PFSK-1 (cell line): ENCODE measurements around the gene SRSF8.

ENCODE experiments used
- FOXP2 ChIP-seq: optimal IDR thresholded peaks from 2 replicates; pipeline ENCODE3; 2011; ENCODE audit warnings: borderline replicate concordance, control low read depth, inconsistent platforms; ENCODE audit not compliant: insufficient read depth; ENCODE audit errors: extremely low read length, extremely low read depth
- POLR2AphosphoS5 ChIP-seq: IDR thresholded peaks from 2 replicates; pipeline ENCODE4 v1.6.1; 2012; ENCODE audit warnings: low read depth, mild to moderate bottlenecking, control low read depth, low read length, moderate library complexity
- REST ChIP-seq, 2 experiments: IDR thresholded peaks; 2 replicates each; pipeline versions ENCODE4 v1.6.1 to v1.8.0; 2011 to 2012; ENCODE audit warnings: low read depth in 2 of 2, low read length in 2 of 2, control low read depth in 1 of 2, inconsistent platforms in 1 of 2, mild to moderate bottlenecking in 1 of 2, moderate library complexity in 1 of 2; ENCODE audit not compliant: insufficient read depth in 1 of 2
- SIN3A ChIP-seq: IDR thresholded peaks from 2 replicates; pipeline ENCODE4 v1.6.1; 2012; ENCODE audit warnings: mild to moderate bottlenecking, low read length, moderate library complexity, borderline replicate concordance; ENCODE audit not compliant: insufficient read depth
- TAF1 ChIP-seq: IDR thresholded peaks from 2 replicates; pipeline ENCODE4 v1.6.1; 2012; ENCODE audit warnings: low read length, control low read depth, borderline replicate concordance; ENCODE audit not compliant: insufficient read depth

DNA sequence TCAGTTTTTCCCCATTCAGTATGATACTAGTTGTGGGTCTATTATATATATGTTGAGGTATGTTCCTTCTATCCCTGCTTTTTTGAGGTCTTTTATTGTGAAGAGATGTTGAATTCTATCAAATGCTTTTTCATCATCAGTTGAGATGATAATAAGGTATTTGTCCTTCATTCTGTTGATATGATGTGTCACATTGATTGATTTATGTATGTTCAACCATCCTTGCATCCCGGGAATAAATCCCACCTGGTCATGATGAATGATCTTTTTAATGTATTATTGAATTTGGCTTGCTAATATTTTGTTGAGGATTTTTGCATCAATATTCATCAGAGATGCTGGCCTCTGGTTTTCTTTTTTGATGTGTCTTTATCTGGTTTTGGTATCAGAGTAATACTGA is 48.9 kb downstream of the SRSF8 start:
- no peak for TF ChIP-seq TAF1
- TF ChIP-seq POLR2AphosphoS5 = no peak
- TF ChIP-seq REST (IDR thresholded peaks at IDR 0.05; ENCODE audit: insufficient read depth in 1 of 2, low read depth in 2 of 2, low read length in 2 of 2) = no peak
- no peak for TF ChIP-seq SIN3A
- no peak for TF ChIP-seq FOXP2
